PC-9 (cell line): ENCODE data around the gene TOR3A.

Experiments used
- EZH2 ChIP-seq: fragments of 200-600 bp; sonication (generic); IDR thresholded peaks from 2 replicates; pipeline ENCODE4 v1.8.0; 2017; ENCODE audit warnings: antibody characterized with exemption, low read depth
- TF ChIP-seq, protein P1 (sequence below): fragments of 200-600 bp; sonication (generic); conservative IDR thresholded peaks from 2 replicates; pipeline ENCODE4 v1.6.1; 2017; ENCODE audit warnings: mixed run types, antibody characterized with exemption, mild to moderate bottlenecking, moderate library complexity

GRCh38 chr1:179108644-179109043 is 26.8 kb downstream of the TOR3A start:
- TF ChIP-seq, protein P1, sequence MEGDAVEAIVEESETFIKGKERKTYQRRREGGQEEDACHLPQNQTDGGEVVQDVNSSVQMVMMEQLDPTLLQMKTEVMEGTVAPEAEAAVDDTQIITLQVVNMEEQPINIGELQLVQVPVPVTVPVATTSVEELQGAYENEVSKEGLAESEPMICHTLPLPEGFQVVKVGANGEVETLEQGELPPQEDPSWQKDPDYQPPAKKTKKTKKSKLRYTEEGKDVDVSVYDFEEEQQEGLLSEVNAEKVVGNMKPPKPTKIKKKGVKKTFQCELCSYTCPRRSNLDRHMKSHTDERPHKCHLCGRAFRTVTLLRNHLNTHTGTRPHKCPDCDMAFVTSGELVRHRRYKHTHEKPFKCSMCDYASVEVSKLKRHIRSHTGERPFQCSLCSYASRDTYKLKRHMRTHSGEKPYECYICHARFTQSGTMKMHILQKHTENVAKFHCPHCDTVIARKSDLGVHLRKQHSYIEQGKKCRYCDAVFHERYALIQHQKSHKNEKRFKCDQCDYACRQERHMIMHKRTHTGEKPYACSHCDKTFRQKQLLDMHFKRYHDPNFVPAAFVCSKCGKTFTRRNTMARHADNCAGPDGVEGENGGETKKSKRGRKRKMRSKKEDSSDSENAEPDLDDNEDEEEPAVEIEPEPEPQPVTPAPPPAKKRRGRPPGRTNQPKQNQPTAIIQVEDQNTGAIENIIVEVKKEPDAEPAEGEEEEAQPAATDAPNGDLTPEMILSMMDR: no peak
- no peak for TF ChIP-seq EZH2
